WTC11 (cell line): ENCODE data around the gene SMYD3. TPM values are rescaled to one million over a fixed set of nuclear protein-coding genes. Genes with fewer than 3 reads are reported as not detected.

Experiments
- ATAC-seq: fragments of 200-7000 bp; cut with Tn5 transposase; 2 replicates; pipeline ENCODE4 v1.10.0; 2021; ENCODE audit warnings: mild to moderate bottlenecking, moderate library complexity
- CTCF ChIA-PET: fragments of 300-600 bp; sonication (Branson Sonifier 250); formaldehyde crosslinking; loops from one replicate; lab custom pipeline; 2021; ENCODE audit warnings: antibody characterized with exemption; lab: Charles Lee
- POLR2A ChIA-PET: fragments of 350-600 bp; sonication (Branson Sonifier 250); formaldehyde crosslinking; loops from one replicate; lab custom pipeline; 2021; ENCODE audit warnings: antibody characterized with exemption; lab: Charles Lee
- DNase-seq: peaks from one replicate; pipeline ENCODE4 v3.0.0; 2021; ENCODE audit warnings: low spot score
- H3K27ac Mint-ChIP-seq: 2 replicates; pipeline ENCODE4 v1.8.0; 2021; ENCODE audit warnings: mixed read lengths
- H3K27me3 Mint-ChIP-seq: 2 replicates; pipeline ENCODE4 v1.8.0; 2021; ENCODE audit warnings: low read depth, mild to moderate bottlenecking, moderate library complexity, mixed read lengths
- H3K36me3 Mint-ChIP-seq: 2 replicates; pipeline ENCODE4 v1.8.0; 2021; ENCODE audit warnings: mixed read lengths
- H3K4me1 Mint-ChIP-seq: 2 replicates; pipeline ENCODE4 v1.8.0; 2022; ENCODE audit warnings: mixed read lengths
- H3K4me3 Mint-ChIP-seq: 2 replicates; pipeline ENCODE4 v1.8.0; 2021; ENCODE audit warnings: mild to moderate bottlenecking, moderate library complexity, mixed read lengths
- H3K9me3 Mint-ChIP-seq: 2 replicates; pipeline ENCODE4 v1.8.0; 2021; ENCODE audit warnings: mixed read lengths
- ELF4 ChIP-seq: sonication (generic); formaldehyde crosslinking; IDR thresholded peaks from 2 replicates; pipeline ENCODE4 v1.8.1; 2022; ENCODE audit warnings: low read depth, mild to moderate bottlenecking, moderate library complexity, missing genetic modification reagents
- FOXK1 ChIP-seq: sonication (generic); formaldehyde crosslinking; IDR thresholded peaks from 2 replicates; pipeline ENCODE4 v1.8.0; 2022; ENCODE audit warnings: mild to moderate bottlenecking, moderate library complexity, missing genetic modification reagents
- IRF2 ChIP-seq: sonication (generic); formaldehyde crosslinking; IDR thresholded peaks from 2 replicates; pipeline ENCODE4 v1.8.0; 2022; ENCODE audit warnings: low read depth, missing genetic modification reagents, borderline replicate concordance
- KAT7 ChIP-seq: sonication (generic); formaldehyde crosslinking; IDR thresholded peaks from 2 replicates; pipeline ENCODE4 v1.8.1; 2023; ENCODE audit warnings: missing genetic modification reagents, mild to moderate bottlenecking, borderline replicate concordance
- TCF7 ChIP-seq: sonication (generic); formaldehyde crosslinking; IDR thresholded peaks from 2 replicates; pipeline ENCODE4 v1.8.0; 2022; ENCODE audit warnings: mild to moderate bottlenecking, low read depth, missing genetic modification reagents, moderate library complexity
- TP53 ChIP-seq: sonication (generic); formaldehyde crosslinking; IDR thresholded peaks from 2 replicates; pipeline ENCODE4 v1.8.1; 2023; ENCODE audit warnings: mild to moderate bottlenecking, missing genetic modification reagents
- ZNF121 ChIP-seq: sonication (generic); formaldehyde crosslinking; IDR thresholded peaks from 2 replicates; pipeline ENCODE4 v1.8.0; 2023; ENCODE audit warnings: missing genetic modification reagents
- ZNF532 ChIP-seq: fragments of 250-450 bp; sonication (Bioruptor Pico); IDR thresholded peaks from 2 replicates; pipeline ENCODE4 v1.9.0; 2021; ENCODE audit warnings: mild to moderate bottlenecking, borderline replicate concordance
- total RNA-seq: library from RNA; stranded (reverse); gene quantifications from 3 replicates; pipeline ENCODE4 v1.2.3, GENCODE V29; 2021
- TF ChIP-seq, protein P1 (sequence below): sonication (generic); formaldehyde crosslinking; IDR thresholded peaks from 2 replicates; pipeline ENCODE4 v1.8.0; 2022; ENCODE audit warnings: mild to moderate bottlenecking, missing genetic modification reagents
- TF ChIP-seq, protein P2 (sequence below): sonication (generic); formaldehyde crosslinking; IDR thresholded peaks from 2 replicates; pipeline ENCODE4 v1.8.1; 2022; ENCODE audit warnings: low read depth, missing genetic modification reagents, borderline replicate concordance
- TF ChIP-seq, protein P3 (sequence below): sonication (generic); formaldehyde crosslinking; IDR thresholded peaks from 2 replicates; pipeline ENCODE4 v1.8.1; 2023; ENCODE audit warnings: mild to moderate bottlenecking, missing genetic modification reagents, borderline replicate concordance
- TF ChIP-seq, protein P4 (sequence below): sonication (generic); formaldehyde crosslinking; IDR thresholded peaks from 2 replicates; pipeline ENCODE4 v1.8.0; 2022; ENCODE audit warnings: missing genetic modification reagents
- TF ChIP-seq, protein P5 (sequence below): sonication (generic); formaldehyde crosslinking; IDR thresholded peaks from 2 replicates; pipeline ENCODE4 v1.8.1; 2023; ENCODE audit warnings: mild to moderate bottlenecking, missing genetic modification reagents

Gene SMYD3
- total RNA-seq, 1 experiment from 2014 or later = 21.4 TPM

GRCh38 chr1:246218686-246219085, 288.4 kb downstream of the SMYD3 start:
- H3K9me3 Mint-ChIP-seq = no peaks in the 10 kb centered on the region
- no peak overlapping the region for H3K27ac Mint-ChIP-seq
- TF ChIP-seq, protein P1, sequence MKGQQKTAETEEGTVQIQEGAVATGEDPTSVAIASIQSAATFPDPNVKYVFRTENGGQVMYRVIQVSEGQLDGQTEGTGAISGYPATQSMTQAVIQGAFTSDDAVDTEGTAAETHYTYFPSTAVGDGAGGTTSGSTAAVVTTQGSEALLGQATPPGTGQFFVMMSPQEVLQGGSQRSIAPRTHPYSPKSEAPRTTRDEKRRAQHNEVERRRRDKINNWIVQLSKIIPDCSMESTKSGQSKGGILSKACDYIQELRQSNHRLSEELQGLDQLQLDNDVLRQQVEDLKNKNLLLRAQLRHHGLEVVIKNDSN = no peak
- no peak for TF ChIP-seq KAT7 (CRISPR knock-in tag)
- TF ChIP-seq, protein P2, sequence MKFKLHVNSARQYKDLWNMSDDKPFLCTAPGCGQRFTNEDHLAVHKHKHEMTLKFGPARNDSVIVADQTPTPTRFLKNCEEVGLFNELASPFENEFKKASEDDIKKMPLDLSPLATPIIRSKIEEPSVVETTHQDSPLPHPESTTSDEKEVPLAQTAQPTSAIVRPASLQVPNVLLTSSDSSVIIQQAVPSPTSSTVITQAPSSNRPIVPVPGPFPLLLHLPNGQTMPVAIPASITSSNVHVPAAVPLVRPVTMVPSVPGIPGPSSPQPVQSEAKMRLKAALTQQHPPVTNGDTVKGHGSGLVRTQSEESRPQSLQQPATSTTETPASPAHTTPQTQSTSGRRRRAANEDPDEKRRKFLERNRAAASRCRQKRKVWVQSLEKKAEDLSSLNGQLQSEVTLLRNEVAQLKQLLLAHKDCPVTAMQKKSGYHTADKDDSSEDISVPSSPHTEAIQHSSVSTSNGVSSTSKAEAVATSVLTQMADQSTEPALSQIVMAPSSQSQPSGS (CRISPR knock-in tag) = no peak
- TF ChIP-seq ZNF121 = no peak
- ChIA-PET CTCF (no interaction called here), POLR2A (no interaction called here)
- ATAC-seq (no peak), DNase-seq (no peak)
- no peaks in the 10 kb centered on the region for H3K36me3 Mint-ChIP-seq
- peaks cover 9% of the 10 kb centered on the region for H3K4me1 Mint-ChIP-seq
- no peaks in the 10 kb centered on the region for H3K27me3 Mint-ChIP-seq
- H3K4me3 Mint-ChIP-seq = no peak overlapping the region

DNA sequence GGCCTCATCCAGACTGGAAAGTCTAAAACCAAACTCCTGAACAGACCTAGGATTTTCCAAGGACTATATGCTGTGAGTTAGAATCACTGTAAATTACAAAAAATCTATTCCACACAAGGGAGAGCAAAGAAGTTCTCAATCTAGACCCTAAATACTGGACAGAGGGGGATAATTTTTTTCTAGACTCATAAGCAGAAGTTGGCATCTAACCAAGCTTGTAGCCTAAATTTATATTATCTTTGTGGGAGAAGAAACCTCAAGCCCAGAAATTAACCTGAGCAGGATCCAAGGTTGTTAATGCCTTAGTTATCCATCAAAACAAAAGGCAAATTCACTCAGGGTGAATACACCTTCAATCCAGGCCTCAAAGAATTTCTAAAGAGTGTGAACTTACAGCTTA, 290.2 kb downstream of the SMYD3 start:
- ATAC-seq = no peak
- Mint-ChIP-seq H3K36me3 (no peaks in the 10 kb centered on the region), H3K4me3 (no peak overlapping the region), H3K27me3 (no peaks in the 10 kb centered on the region), H3K4me1 (peaks cover 9% of the 10 kb centered on the region), H3K9me3 (no peaks in the 10 kb centered on the region), H3K27ac (no peak overlapping the region)
- no peak for TF ChIP-seq IRF2
- ChIA-PET CTCF (no interaction called here), POLR2A (no interaction called here)
- DNase-seq = no peak

- Mint-ChIP-seq H3K36me3 (no peaks in the 10 kb centered on the region), H3K27ac (0 out of 2 replicates have a peak overlapping the region, but pooled peaks have one; percentile 72), H3K4me1 (peaks cover 12% of the 10 kb centered on the region), H3K4me3 (no peak overlapping the region), H3K9me3 (no peaks in the 10 kb centered on the region), H3K27me3 (no peaks in the 10 kb centered on the region)
- CTCF ChIA-PET = interaction anchor here (0.6 kb wide), 1 partner anchor 46 kb away, joined by 3 read pairs; no protein-coding TSS in a partner anchor
- ATAC-seq = no peak
- POLR2A ChIA-PET = no interaction called here
- no peak for DNase-seq
- TF ChIP-seq, protein P3, sequence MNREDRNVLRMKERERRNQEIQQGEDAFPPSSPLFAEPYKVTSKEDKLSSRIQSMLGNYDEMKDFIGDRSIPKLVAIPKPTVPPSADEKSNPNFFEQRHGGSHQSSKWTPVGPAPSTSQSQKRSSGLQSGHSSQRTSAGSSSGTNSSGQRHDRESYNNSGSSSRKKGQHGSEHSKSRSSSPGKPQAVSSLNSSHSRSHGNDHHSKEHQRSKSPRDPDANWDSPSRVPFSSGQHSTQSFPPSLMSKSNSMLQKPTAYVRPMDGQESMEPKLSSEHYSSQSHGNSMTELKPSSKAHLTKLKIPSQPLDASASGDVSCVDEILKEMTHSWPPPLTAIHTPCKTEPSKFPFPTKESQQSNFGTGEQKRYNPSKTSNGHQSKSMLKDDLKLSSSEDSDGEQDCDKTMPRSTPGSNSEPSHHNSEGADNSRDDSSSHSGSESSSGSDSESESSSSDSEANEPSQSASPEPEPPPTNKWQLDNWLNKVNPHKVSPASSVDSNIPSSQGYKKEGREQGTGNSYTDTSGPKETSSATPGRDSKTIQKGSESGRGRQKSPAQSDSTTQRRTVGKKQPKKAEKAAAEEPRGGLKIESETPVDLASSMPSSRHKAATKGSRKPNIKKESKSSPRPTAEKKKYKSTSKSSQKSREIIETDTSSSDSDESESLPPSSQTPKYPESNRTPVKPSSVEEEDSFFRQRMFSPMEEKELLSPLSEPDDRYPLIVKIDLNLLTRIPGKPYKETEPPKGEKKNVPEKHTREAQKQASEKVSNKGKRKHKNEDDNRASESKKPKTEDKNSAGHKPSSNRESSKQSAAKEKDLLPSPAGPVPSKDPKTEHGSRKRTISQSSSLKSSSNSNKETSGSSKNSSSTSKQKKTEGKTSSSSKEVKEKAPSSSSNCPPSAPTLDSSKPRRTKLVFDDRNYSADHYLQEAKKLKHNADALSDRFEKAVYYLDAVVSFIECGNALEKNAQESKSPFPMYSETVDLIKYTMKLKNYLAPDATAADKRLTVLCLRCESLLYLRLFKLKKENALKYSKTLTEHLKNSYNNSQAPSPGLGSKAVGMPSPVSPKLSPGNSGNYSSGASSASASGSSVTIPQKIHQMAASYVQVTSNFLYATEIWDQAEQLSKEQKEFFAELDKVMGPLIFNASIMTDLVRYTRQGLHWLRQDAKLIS (CRISPR knock-in tag) = no peak
- TF ChIP-seq TCF7 (CRISPR knock-in tag) = no peak
- TF ChIP-seq, protein P4, sequence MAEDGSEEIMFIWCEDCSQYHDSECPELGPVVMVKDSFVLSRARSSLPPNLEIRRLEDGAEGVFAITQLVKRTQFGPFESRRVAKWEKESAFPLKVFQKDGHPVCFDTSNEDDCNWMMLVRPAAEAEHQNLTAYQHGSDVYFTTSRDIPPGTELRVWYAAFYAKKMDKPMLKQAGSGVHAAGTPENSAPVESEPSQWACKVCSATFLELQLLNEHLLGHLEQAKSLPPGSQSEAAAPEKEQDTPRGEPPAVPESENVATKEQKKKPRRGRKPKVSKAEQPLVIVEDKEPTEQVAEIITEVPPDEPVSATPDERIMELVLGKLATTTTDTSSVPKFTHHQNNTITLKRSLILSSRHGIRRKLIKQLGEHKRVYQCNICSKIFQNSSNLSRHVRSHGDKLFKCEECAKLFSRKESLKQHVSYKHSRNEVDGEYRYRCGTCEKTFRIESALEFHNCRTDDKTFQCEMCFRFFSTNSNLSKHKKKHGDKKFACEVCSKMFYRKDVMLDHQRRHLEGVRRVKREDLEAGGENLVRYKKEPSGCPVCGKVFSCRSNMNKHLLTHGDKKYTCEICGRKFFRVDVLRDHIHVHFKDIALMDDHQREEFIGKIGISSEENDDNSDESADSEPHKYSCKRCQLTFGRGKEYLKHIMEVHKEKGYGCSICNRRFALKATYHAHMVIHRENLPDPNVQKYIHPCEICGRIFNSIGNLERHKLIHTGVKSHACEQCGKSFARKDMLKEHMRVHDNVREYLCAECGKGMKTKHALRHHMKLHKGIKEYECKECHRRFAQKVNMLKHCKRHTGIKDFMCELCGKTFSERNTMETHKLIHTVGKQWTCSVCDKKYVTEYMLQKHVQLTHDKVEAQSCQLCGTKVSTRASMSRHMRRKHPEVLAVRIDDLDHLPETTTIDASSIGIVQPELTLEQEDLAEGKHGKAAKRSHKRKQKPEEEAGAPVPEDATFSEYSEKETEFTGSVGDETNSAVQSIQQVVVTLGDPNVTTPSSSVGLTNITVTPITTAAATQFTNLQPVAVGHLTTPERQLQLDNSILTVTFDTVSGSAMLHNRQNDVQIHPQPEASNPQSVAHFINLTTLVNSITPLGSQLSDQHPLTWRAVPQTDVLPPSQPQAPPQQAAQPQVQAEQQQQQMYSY = no peak
- no peak for TF ChIP-seq ELF4
- TF ChIP-seq ZNF532 (CRISPR knock-in tag) = no peak
- no peak for TF ChIP-seq FOXK1 (CRISPR knock-in tag)
- TF ChIP-seq, protein P5, sequence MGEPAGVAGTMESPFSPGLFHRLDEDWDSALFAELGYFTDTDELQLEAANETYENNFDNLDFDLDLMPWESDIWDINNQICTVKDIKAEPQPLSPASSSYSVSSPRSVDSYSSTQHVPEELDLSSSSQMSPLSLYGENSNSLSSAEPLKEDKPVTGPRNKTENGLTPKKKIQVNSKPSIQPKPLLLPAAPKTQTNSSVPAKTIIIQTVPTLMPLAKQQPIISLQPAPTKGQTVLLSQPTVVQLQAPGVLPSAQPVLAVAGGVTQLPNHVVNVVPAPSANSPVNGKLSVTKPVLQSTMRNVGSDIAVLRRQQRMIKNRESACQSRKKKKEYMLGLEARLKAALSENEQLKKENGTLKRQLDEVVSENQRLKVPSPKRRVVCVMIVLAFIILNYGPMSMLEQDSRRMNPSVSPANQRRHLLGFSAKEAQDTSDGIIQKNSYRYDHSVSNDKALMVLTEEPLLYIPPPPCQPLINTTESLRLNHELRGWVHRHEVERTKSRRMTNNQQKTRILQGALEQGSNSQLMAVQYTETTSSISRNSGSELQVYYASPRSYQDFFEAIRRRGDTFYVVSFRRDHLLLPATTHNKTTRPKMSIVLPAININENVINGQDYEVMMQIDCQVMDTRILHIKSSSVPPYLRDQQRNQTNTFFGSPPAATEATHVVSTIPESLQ (CRISPR knock-in tag) = no peak
- TF ChIP-seq TP53 = no peak
Measured at GRCh38 chr1:246215510-246215903, 291.6 kb downstream of the SMYD3 start.
